ENCODE data around the gene MYCN. TPM values are rescaled to one million over a fixed set of nuclear protein-coding genes. Genes with fewer than 3 reads are reported as not detected.
A peak's percentile ranks its signal among the peaks of the same experiment; 100 is the strongest.

MYCN gene
- total RNA-seq, 2 donors from 2014 or later, result 0.14 to 3.5 TPM

- no peak for TF ChIP-seq POLR2A (IDR thresholded peaks at IDR 0.05)
- no peak for TF ChIP-seq CTCF (IDR thresholded peaks at IDR 0.05)
- TF ChIP-seq POLR2AphosphoS5 (IDR thresholded peaks at IDR 0.05), result no peak
- H3K27me3 ChIP-seq (replicated peaks; ENCODE audit: insufficient read depth), result no peaks in the 10 kb centered on the region
- intact Hi-C loops (cut with DNase I), result no loop called here
- no peaks in the 10 kb centered on the region for H3K9me3 ChIP-seq
- no peak overlapping the region for H3K27ac ChIP-seq
- 86% methylated on average over 5 of the region's 5 CpGs for WGBS
- no peak overlapping the region for H3K4me3 ChIP-seq
- no peaks in the 10 kb centered on the region for H3K4me1 ChIP-seq (replicated peaks)
- H3K36me3 ChIP-seq, result no peaks in the 10 kb centered on the region
- no peak for DNase-seq (ENCODE audit: low spot score)
Observed at GRCh38 chr2:15963977-15964670, 23.8 kb downstream of the MYCN start.

GRCh38 chr2:15964936-15965563 lies 24.7 kb downstream of the MYCN start:
- peak; percentile 59 for DNase-seq (ENCODE audit: low spot score)
- 69% methylated on average over 7 of the region's 7 CpGs for WGBS
- H3K4me1 ChIP-seq (replicated peaks), result no peaks in the 10 kb centered on the region
- no peaks in the 10 kb centered on the region for H3K9me3 ChIP-seq
- H3K36me3 ChIP-seq, result no peaks in the 10 kb centered on the region
- TF ChIP-seq POLR2AphosphoS5 (IDR thresholded peaks at IDR 0.05) (peak; percentile 12), CTCF (IDR thresholded peaks at IDR 0.05) (no peak), POLR2A (IDR thresholded peaks at IDR 0.05) (no peak)
- intact Hi-C loops (cut with DNase I), result no loop called here
- no peaks in the 10 kb centered on the region for H3K27me3 ChIP-seq (replicated peaks; ENCODE audit: insufficient read depth)
- H3K4me3 ChIP-seq, result no peak overlapping the region
- peak overlapping the region in 1 of 2 donors; percentile 14 for H3K27ac ChIP-seq

- 84% methylated on average over 14 of the region's 14 CpGs for WGBS
- H3K27ac ChIP-seq, result peak overlapping the region in 1 of 2 donors; percentile 14
- H3K36me3 ChIP-seq, result no peaks in the 10 kb centered on the region
- no peaks in the 10 kb centered on the region for H3K27me3 ChIP-seq (replicated peaks; ENCODE audit: insufficient read depth)
- no peak for TF ChIP-seq CTCF (IDR thresholded peaks at IDR 0.05)
- TF ChIP-seq POLR2A (IDR thresholded peaks at IDR 0.05), result no peak
- no peak for TF ChIP-seq POLR2AphosphoS5 (IDR thresholded peaks at IDR 0.05)
- H3K4me1 ChIP-seq (replicated peaks), result no peaks in the 10 kb centered on the region
- no peak overlapping the region for H3K4me3 ChIP-seq
- intact Hi-C loops (cut with DNase I), result no loop called here
- H3K9me3 ChIP-seq, result no peaks in the 10 kb centered on the region
- no peak for DNase-seq (ENCODE audit: low spot score)
Observed at GRCh38 chr2:15965564-15966019, 25.2 kb downstream of the MYCN start.

- Histone ChIP-seq H3K36me3 (no peaks in the 10 kb centered on the region), H3K27me3 (replicated peaks; ENCODE audit: insufficient read depth) (no peaks in the 10 kb centered on the region), H3K4me1 (replicated peaks) (no peaks in the 10 kb centered on the region), H3K9me3 (no peaks in the 10 kb centered on the region), H3K4me3 (no peak overlapping the region), H3K27ac (no peak overlapping the region)
- no peak for DNase-seq (ENCODE audit: low spot score)
- intact Hi-C loops (cut with DNase I), result no loop called here
- no peak for TF ChIP-seq CTCF (IDR thresholded peaks at IDR 0.05)
- WGBS, result 87% methylated on average over 10 of the region's 10 CpGs
Observed at GRCh38 chr2:15967415-15968279, 27.3 kb downstream of the MYCN start.

Data from prostate gland (tissue), 2 donors.